K562 (cell line): ENCODE measurements around the gene SMIM13. TPM values are rescaled to one million over a fixed set of nuclear protein-coding genes. Genes with fewer than 3 reads are reported as not detected.

Experiments
- ATAC-seq: fragments of 200-7000 bp; cut with Tn5 transposase; 3 replicates; pipeline ENCODE4 v1.9.1; 2020; ENCODE audit warnings: moderate library complexity
- BruUV-seq: library from RNA; stranded (reverse); fragments of 400-500 nt; replicated peaks from 2 replicates; lab custom pipeline; 2021; lab: Mats Ljungman, UMichigan
- CTCF ChIA-PET: fragments of 300-600 bp; formaldehyde crosslinking; extraction: SDS; loops from one replicate; lab custom pipeline; 2021; ENCODE audit warnings: low intra/inter-chr PET ratio; lab: Yijun Ruan, JAX
- POLR2A ChIA-PET: fragments of 300-600, 350-650 bp; sonication (Branson Sonifier 250); formaldehyde crosslinking; extraction: SDS; loops from one replicate; lab custom pipeline; 2021; ENCODE audit warnings: antibody characterized with exemption, inconsistent platforms; lab: Yijun Ruan, JAX
- DNase-seq, 4 experiments: peaks; one replicate each; pipeline versions ENCODE4 v3.0.0 to v3.0.0-alpha.2; 2011 to 2018; ENCODE audit warnings: low spot score in 3 of 4, mixed read lengths in 3 of 4; ENCODE audit errors: extremely low read depth in 1 of 4
- FAIRE-seq: peaks from 2 replicates; lab custom pipeline; 2011; peaks lifted over from hg19 to GRCh38; lab: Jason Lieb, UNC
- H2AFZ ChIP-seq: 2 replicates; pipeline ENCODE4 v1.6.0; 2011; ENCODE audit warnings: low read depth, low read length, control low read depth, inconsistent platforms
- H3K27ac ChIP-seq: fragments of 200-600 bp; 3 replicates; pipeline ENCODE4 v1.8.0; 2011; ENCODE audit warnings: low read depth, mild to moderate bottlenecking, control low read depth, inconsistent platforms, low read length, moderate library complexity, mixed read lengths; ENCODE audit errors: extremely low read depth
- H3K27me3 ChIP-seq, 2 experiments: fragments of 300-600 bp in 1 of 2; 2 replicates in 1 of 2; 3 replicates in 1 of 2; pipeline versions ENCODE4 v1.6.0 to v1.8.0; 2011; ENCODE audit warnings: inconsistent platforms in 2 of 2, low read length in 2 of 2, mild to moderate bottlenecking in 1 of 2, mixed read lengths in 1 of 2, moderate library complexity in 1 of 2; ENCODE audit not compliant: control insufficient read depth in 2 of 2, insufficient read depth in 2 of 2
- H3K36me3 ChIP-seq: fragments of 300-600 bp; 3 replicates; pipeline ENCODE4 v1.8.0; 2011; ENCODE audit warnings: mild to moderate bottlenecking, low read length, inconsistent platforms; ENCODE audit not compliant: control insufficient read depth, insufficient read depth
- H3K4me1 ChIP-seq, 2 experiments: fragments of 200-600 bp in 1 of 2; replicated peaks in 1 of 2; 2 replicates in 1 of 2; 3 replicates in 1 of 2; pipeline versions ENCODE4 v1.5.1 to v1.8.0; 2011; ENCODE audit warnings: inconsistent platforms in 2 of 2, low read length in 2 of 2, mild to moderate bottlenecking in 1 of 2, mixed read lengths in 1 of 2, moderate library complexity in 1 of 2; ENCODE audit not compliant: control insufficient read depth in 2 of 2, insufficient read depth in 2 of 2
- H3K4me2 ChIP-seq: 2 replicates; pipeline ENCODE4 v1.6.1; 2011; ENCODE audit warnings: low read length, control low read depth, inconsistent platforms, mixed read lengths; ENCODE audit not compliant: insufficient read depth
- H3K4me3 ChIP-seq: fragments of 200-600 bp; sonication (generic), shearing (Covaris generic); 2 replicates; pipeline ENCODE4 v1.5.1; 2016; ENCODE audit warnings: control low read depth, inconsistent platforms
- H3K79me2 ChIP-seq: fragments of 200-600 bp; 3 replicates; pipeline ENCODE4 v1.8.0; 2011; ENCODE audit warnings: low read length, inconsistent platforms; ENCODE audit not compliant: control insufficient read depth, insufficient read depth
- H3K9ac ChIP-seq, 2 experiments: 2 replicates each; pipeline versions ENCODE4 v1.6.0 to v1.6.1; 2011; ENCODE audit warnings: low read depth in 2 of 2, low read length in 2 of 2, control low read depth in 1 of 2, inconsistent platforms in 1 of 2, mild to moderate bottlenecking in 1 of 2, mixed read lengths in 1 of 2; ENCODE audit not compliant: insufficient read depth in 1 of 2
- H3K9me1 ChIP-seq: one replicate; pipeline ENCODE4 v1.6.0; 2011; ENCODE audit warnings: inconsistent platforms, mild to moderate bottlenecking, low read length, moderate library complexity; ENCODE audit not compliant: control insufficient read depth, insufficient read depth
- H3K9me3 ChIP-seq: replicated peaks from 2 replicates; pipeline ENCODE4 v1.5.1; 2011; ENCODE audit warnings: low read depth, low read length, inconsistent platforms; ENCODE audit not compliant: control insufficient read depth, insufficient read depth
- H4K20me1 ChIP-seq: replicated peaks from 2 replicates; pipeline ENCODE4 v1.6.1; 2011; ENCODE audit warnings: low read length, inconsistent platforms, mixed read lengths; ENCODE audit not compliant: control insufficient read depth, insufficient read depth
- BHLHE40 ChIP-seq: IDR thresholded peaks from 2 replicates; pipeline ENCODE4 v1.6.1; 2011; ENCODE audit warnings: low read length, improper control_type of control experiment
- CREBBP ChIP-seq: IDR thresholded peaks from one replicate; pipeline ENCODE4 v1.6.1; 2012; ENCODE audit warnings: low read depth, mild to moderate bottlenecking, control low read depth, inconsistent platforms, low read length
- ETV6 ChIP-seq, 3 experiments: fragments of 150-350 bp in 1 of 3; sonication (generic) in 1 of 3; formaldehyde crosslinking in 1 of 3; IDR thresholded peaks; 2 replicates each; pipeline versions ENCODE4 v1.6.1 to v1.8.0; 2014 to 2022; ENCODE audit warnings: borderline replicate concordance in 2 of 3, low read depth in 2 of 3, antibody characterized with exemption in 1 of 3, low read length in 1 of 3, mild to moderate bottlenecking in 1 of 3, missing genetic modification reagents in 1 of 3
- FIP1L1 ChIP-seq: fragments of 200-400 bp; formaldehyde crosslinking; IDR thresholded peaks from 2 replicates; pipeline ENCODE4 v1.6.1; 2018; ENCODE audit warnings: mild to moderate bottlenecking, low read depth, low read length; ENCODE audit not compliant: poor library complexity, severe bottlenecking
- FOXP4 ChIP-seq: sonication (generic); formaldehyde crosslinking; IDR thresholded peaks from 2 replicates; pipeline ENCODE4 v1.8.0; 2022; ENCODE audit warnings: mild to moderate bottlenecking, missing genetic modification reagents, borderline replicate concordance
- HIVEP1 ChIP-seq: fragments of 250-450 bp; sonication (Bioruptor Pico); IDR thresholded peaks from 2 replicates; pipeline ENCODE4 v1.4.0; 2020; ENCODE audit warnings: mild to moderate bottlenecking
- NCOA2 ChIP-seq, 2 experiments: fragments of 450-650 bp; IDR thresholded peaks; 2 replicates each; pipeline ENCODE4 v1.6.1; 2018; ENCODE audit warnings: mild to moderate bottlenecking in 2 of 2, moderate library complexity in 1 of 2; ENCODE audit not compliant: partially characterized antibody in 2 of 2
- PML ChIP-seq: IDR thresholded peaks from 2 replicates; pipeline ENCODE4 v1.6.1; 2012; ENCODE audit warnings: low read length, inconsistent platforms
- TCF7L2 ChIP-seq: fragments of 150-350 bp; IDR thresholded peaks from 2 replicates; pipeline ENCODE4 v1.6.1; 2016; ENCODE audit warnings: low read depth, mild to moderate bottlenecking, low read length, moderate library complexity
- ZBTB11 ChIP-seq, 3 experiments: fragments of 200-800 bp in 1 of 3; fragments of 250-450 bp in 1 of 3; fragments of 450-650 bp in 1 of 3; sonication (Bioruptor Pico) in 1 of 3; sonication (Bioruptor generic) in 1 of 3; formaldehyde crosslinking in 1 of 3; IDR thresholded peaks; 2 replicates each; pipeline versions ENCODE4 v1.6.1 to v1.8.0; 2016 to 2022; ENCODE audit warnings: mild to moderate bottlenecking in 2 of 3, missing genetic modification characterization in 2 of 3, missing compliant biosample characterization in 1 of 3, moderate library complexity in 1 of 3
- ZFX ChIP-seq: sonication (generic); formaldehyde crosslinking; IDR thresholded peaks from 2 replicates; pipeline ENCODE4 v1.8.0; 2022; ENCODE audit warnings: mild to moderate bottlenecking, missing genetic modification reagents, moderate library complexity
- ZNF740 ChIP-seq, 3 experiments: fragments of 200-800 bp in 1 of 3; sonication (Bioruptor generic) in 1 of 3; sonication (generic) in 1 of 3; formaldehyde crosslinking in 1 of 3; IDR thresholded peaks; 2 replicates each; pipeline versions ENCODE4 v1.6.1 to v1.8.0; 2016 to 2022; ENCODE audit warnings: mild to moderate bottlenecking in 2 of 3, missing compliant biosample characterization in 2 of 3, missing genetic modification characterization in 2 of 3, missing genetic modification reagents in 1 of 3
- WGBS: fragments of 100-300 bp; shearing (Covaris generic); methylation state at CpG from one replicate; pipeline ENCODE4 v1.1.6; 2016; ENCODE audit warnings: low coverage, mixed read lengths; ENCODE audit not compliant: insufficient coverage; ENCODE audit errors: missing lambda C conversion rate; 5-methylcytosine and 5-hydroxymethylcytosine counted together
- in situ Hi-C: fragments of 300-500 bp; cut with MboI; formaldehyde crosslinking; loops from 4 replicates; pipeline ENCODE4 v1.15.0; 2018; ENCODE audit warnings: inconsistent platforms, mixed read lengths
- intact Hi-C: fragments of 100-400 bp; cut with micrococcal nuclease; formaldehyde crosslinking; loops from 2 replicates; pipeline ENCODE4 v1.14.2; 2022
- polyA plus RNA-seq, 8 experiments: library from polyadenylated mRNA; depleted of rRNA in 4 of 8; stranded (reverse) in 5 of 8; unstranded in 3 of 8; fragments of >200 nt; fragmentation: Nextera tagmentation in 2 of 8; fragmentation: Illumina TruSeq in 1 of 8; extraction: Ambion mirVana in 2 of 8; extraction: Trizol in 1 of 8; gene quantifications; 2 replicates each; pipeline versions ENCODE4 v1.2.1 to v1.2.3, GENCODE V29; 2011 to 2014; ENCODE audit warnings: inconsistent platforms in 1 of 8, missing spikeins in 1 of 8
- total RNA-seq, 7 experiments: library from RNA; depleted of rRNA in 6 of 7; stranded (reverse); fragments of >200 nt in 6 of 7; fragmentation: Illumina TruSeq in 2 of 7; extraction: Trizol in 2 of 7; gene quantifications; 2 replicates each; pipeline versions ENCODE4 v1.2.1 to v1.2.3, GENCODE V29; 2011 to 2021; ENCODE audit warnings: low replicate concordance in 1 of 7

The SMIM13 gene
- total and polyA plus RNA-seq, 9 of the 15 experiments (the other 6 are each of a cell fraction or from before 2014, with no cell fraction given), result 5.5 to 24.8 (median 11.7) TPM

- ATAC-seq (peak; percentile 36; the same call in 2 of the 3 replicates), FAIRE-seq (peak; percentile 59), DNase-seq (no peak)
- H3K79me2 ChIP-seq, result peaks cover 10% of the 10 kb centered on the region; the same call in 2 of the 3 replicates
- H3K4me1 ChIP-seq, result no peaks in the 10 kb centered on the region
- no TSS peak for BruUV-seq
- H4K20me1 ChIP-seq, result no peaks in the 10 kb centered on the region
- ChIA-PET POLR2A (interaction anchor here (0.5 kb wide), 1 partner anchor 29 kb away, joined by 3 read pairs; no protein-coding TSS in a partner anchor), CTCF (no interaction called here)
- H3K27me3 ChIP-seq, result no peaks in the 10 kb centered on the region
- intact Hi-C loops, result no loop called here
- no peak overlapping the region for H3K4me3 ChIP-seq
- H3K36me3 ChIP-seq, result peaks cover 11% of the 10 kb centered on the region
- H3K9me1 ChIP-seq, result no peaks in the 10 kb centered on the region
- no peak overlapping the region for H3K4me2 ChIP-seq
- no peaks in the 10 kb centered on the region for H3K9me3 ChIP-seq
- no peak overlapping the region for H3K9ac ChIP-seq
- H3K27ac ChIP-seq, result no peak overlapping the region
- WGBS, result 55% methylated on average over 1 of the region's 1 CpG
- in situ Hi-C loops, result no loop called here
- H2AFZ ChIP-seq, result no peak overlapping the region
- TF ChIP-seq FOXP4 (CRISPR knock-in tag) (no peak), ZNF740 (CRISPR knock-in tag; IDR thresholded peaks at IDR 0.05) (no peak), ZNF740 (tag; IDR thresholded peaks at IDR 0.05) (no peak), BHLHE40 (no peak), ETV6 (IDR thresholded peaks at IDR 0.05; ENCODE audit: borderline replicate concordance in 1 of 2, low read depth in 2 of 2, low read length in 1 of 2) (no peak), ETV6 (CRISPR knock-in tag; IDR thresholded peaks at IDR 0.05; ENCODE audit: borderline replicate concordance) (no peak), TCF7L2 (no peak), ZFX (no peak), HIVEP1 (CRISPR knock-in tag) (no peak), FIP1L1 (no peak), ZBTB11 (CRISPR knock-in tag; IDR thresholded peaks at IDR 0.05) (no peak), PML (no peak), NCOA2 (IDR thresholded peaks at IDR 0.05; ENCODE audit: partially characterized antibody in 2 of 2) (no peak), CREBBP (no peak)
Measured at GRCh38 chr6:11129908-11130565, 36.4 kb downstream of the SMIM13 start.
